Stimulated activated CD4-positive, alpha-beta T cell treated with anti-CD3 and anti-CD28 coated beads, Interleukin-4, amount 100 ng/mL, for 4 hours (primary cell): ENCODE data around the gene GPR62.

Experiments used
- DNase-seq, 2 experiments: peaks; one replicate each; pipeline ENCODE4 v3.0.0-alpha.2; 2020

Gene GPR62

GRCh38 chr3:51955893-51956770 is 951 bp downstream of the GPR62 start:
- DNase-seq, result peak in 1 of 2 experiments; percentile 36

GRCh38 chr3:51957520-51958205 is 2.5 kb downstream of the GPR62 start:
- no peak for DNase-seq

- no peak for DNase-seq
These were observed 3.7 kb downstream of the GPR62 start for GRCh38 chr3:51958603-51959521.

GRCh38 chr3:51959651-51960050 is 4.5 kb downstream of the GPR62 start:
- DNase-seq, result no peak

GRCh38 chr3:51960386-51960785 is 5.2 kb downstream of the GPR62 start:
- no peak for DNase-seq

- no peak for DNase-seq
These were observed 5.8 kb downstream of the GPR62 start for GRCh38 chr3:51961011-51961410.

GRCh38 chr3:51961602-51962569 is 6.7 kb downstream of the GPR62 start:
- DNase-seq, result no peak

GRCh38 chr3:51962854-51963530 is 7.8 kb downstream of the GPR62 start:
- no peak for DNase-seq

GRCh38 chr3:51963951-51964451 is 8.8 kb downstream of the GPR62 start:
- DNase-seq, result no peak

GRCh38 chr3:51964521-51964920 is 9.3 kb downstream of the GPR62 start:
- no peak for DNase-seq

GRCh38 chr3:51966016-51966415 is 10.8 kb downstream of the GPR62 start:
- no peak for DNase-seq

- no peak for DNase-seq
These were observed 11.3 kb downstream of the GPR62 start for GRCh38 chr3:51966486-51966885.

GRCh38 chr3:51966922-51967383 is 11.8 kb downstream of the GPR62 start:
- no peak for DNase-seq

- DNase-seq, result peak; percentile 11 to 51
These were observed 12.4 kb downstream of the GPR62 start, which contains the start of gene PCBP4 for GRCh38 chr3:51967384-51968169. PCBP4 (minus strand) TSS chr3:51967454; CDS start chr3:51961240, 6,214 bp downstream.

GRCh38 chr3:51968170-51968775 is 13.1 kb downstream of the GPR62 start:
- no peak for DNase-seq

GRCh38 chr3:51968883-51969678 is 13.9 kb downstream of the GPR62 start:
- DNase-seq, result no peak

GRCh38 chr3:51969841-51970240 is 14.7 kb downstream of the GPR62 start:
- DNase-seq, result no peak

- DNase-seq, result no peak
These were observed 15.6 kb downstream of the GPR62 start for GRCh38 chr3:51970606-51971300.
